Astrocyte of the spinal cord (primary cell): Measurements from ENCODE around the gene CIAPIN1.

Source experiments
- DNase-seq: peaks from one replicate; pipeline ENCODE4 v3.0.0; 2011; ENCODE audit warnings: low read depth, low spot score
- H3K4me3 ChIP-seq: 2 replicates; pipeline ENCODE4 v1.5.1; 2011; ENCODE audit warnings: low read depth, mild to moderate bottlenecking, low read length, moderate library complexity
- CTCF ChIP-seq: IDR thresholded peaks from 2 replicates; pipeline ENCODE4 v1.5.1; 2012; ENCODE audit warnings: low read depth, mild to moderate bottlenecking, low read length, inconsistent platforms
- in situ Hi-C: cut with HindIII; loops from 2 replicates; pipeline ENCODE4 v1.10.0; 2017; ENCODE audit warnings: low sequenced_read_pairs

CIAPIN1 gene

GRCh38 chr16:57475711-57476339 lies 28.6 kb upstream of the CIAPIN1 start:
- DNase-seq = peak; percentile 43
- H3K4me3 ChIP-seq = no peak overlapping the region
- peak; percentile 84 for TF ChIP-seq CTCF
- in situ Hi-C loops = no loop called here

- in situ Hi-C loops = no loop called here
Observed at GRCh38 chr16:57474671-57475661, 27.8 kb upstream of the CIAPIN1 start.

GRCh38 chr16:57473906-57474305 lies 26.7 kb upstream of the CIAPIN1 start:
- in situ Hi-C loops = no loop called here
- TF ChIP-seq CTCF = no peak

More at GRCh38 chr16:57474671-57475661, 27.8 kb upstream of the CIAPIN1 start:
- DNase-seq = no peak
- no peak for TF ChIP-seq CTCF
- no peak overlapping the region for H3K4me3 ChIP-seq

GRCh38 chr16:57473176-57473840 lies 26.1 kb upstream of the CIAPIN1 start:
- no peak for DNase-seq
- no peak overlapping the region for H3K4me3 ChIP-seq
- in situ Hi-C loops = no loop called here
- no peak for TF ChIP-seq CTCF

More at GRCh38 chr16:57473906-57474305, 26.7 kb upstream of the CIAPIN1 start:
- H3K4me3 ChIP-seq = no peak overlapping the region
- DNase-seq = no peak

- TF ChIP-seq CTCF = no peak
- DNase-seq = no peak
- no peak overlapping the region for H3K4me3 ChIP-seq
- in situ Hi-C loops = no loop called here
Observed at GRCh38 chr16:57472665-57473060, 25.5 kb upstream of the CIAPIN1 start.
